ENCODE measurements around the gene TMEM263. TPM values are rescaled to one million over a fixed set of nuclear protein-coding genes. Genes with fewer than 3 reads are reported as not detected.

The TMEM263 gene
- total and polyA plus RNA-seq, 9 of the 15 experiments (the other 6 are each of a cell fraction or from before 2014, with no cell fraction given), result 12.6 to 36.7 (median 24.4) TPM

DNA sequence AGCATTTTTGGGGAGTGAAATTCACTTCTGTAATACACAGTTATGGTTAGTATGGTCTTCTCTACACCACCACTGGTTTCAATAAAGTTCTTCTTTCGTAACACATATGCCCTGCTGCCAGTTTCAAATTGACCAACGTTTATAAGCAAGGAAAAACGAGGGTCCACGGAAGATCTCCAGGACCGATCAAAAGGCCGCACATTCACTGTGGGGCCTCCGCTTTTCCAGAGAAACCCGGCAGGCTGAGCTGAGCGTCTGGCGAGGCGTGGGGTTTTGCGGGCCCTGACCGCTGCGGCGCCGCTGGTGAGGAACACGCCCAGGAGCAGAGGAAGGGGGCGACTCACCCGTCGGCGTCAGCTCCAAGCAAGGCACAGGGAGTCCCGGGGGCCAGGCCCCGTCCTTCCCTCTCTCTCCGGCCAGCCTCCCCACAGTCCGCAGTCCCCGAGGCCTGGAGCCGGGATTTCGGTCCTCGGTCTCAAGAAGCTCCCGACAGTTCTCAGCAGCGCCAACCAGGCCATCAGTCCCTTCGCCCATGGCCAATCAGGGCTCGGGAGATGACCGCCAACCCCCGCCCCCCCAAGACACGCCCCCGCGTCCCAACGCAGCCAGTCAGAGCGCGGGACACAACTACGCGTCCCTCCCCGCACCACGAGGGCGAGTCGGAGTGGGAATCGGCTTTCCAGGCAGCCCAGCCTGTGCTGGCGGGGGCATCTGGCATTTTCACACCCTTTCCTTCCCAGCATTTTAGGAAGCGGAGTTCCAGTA lies 31.1 kb downstream of the TMEM263 start, which contains the start of gene MTERF2 (continued):
- TF ChIP-seq, protein P1, sequence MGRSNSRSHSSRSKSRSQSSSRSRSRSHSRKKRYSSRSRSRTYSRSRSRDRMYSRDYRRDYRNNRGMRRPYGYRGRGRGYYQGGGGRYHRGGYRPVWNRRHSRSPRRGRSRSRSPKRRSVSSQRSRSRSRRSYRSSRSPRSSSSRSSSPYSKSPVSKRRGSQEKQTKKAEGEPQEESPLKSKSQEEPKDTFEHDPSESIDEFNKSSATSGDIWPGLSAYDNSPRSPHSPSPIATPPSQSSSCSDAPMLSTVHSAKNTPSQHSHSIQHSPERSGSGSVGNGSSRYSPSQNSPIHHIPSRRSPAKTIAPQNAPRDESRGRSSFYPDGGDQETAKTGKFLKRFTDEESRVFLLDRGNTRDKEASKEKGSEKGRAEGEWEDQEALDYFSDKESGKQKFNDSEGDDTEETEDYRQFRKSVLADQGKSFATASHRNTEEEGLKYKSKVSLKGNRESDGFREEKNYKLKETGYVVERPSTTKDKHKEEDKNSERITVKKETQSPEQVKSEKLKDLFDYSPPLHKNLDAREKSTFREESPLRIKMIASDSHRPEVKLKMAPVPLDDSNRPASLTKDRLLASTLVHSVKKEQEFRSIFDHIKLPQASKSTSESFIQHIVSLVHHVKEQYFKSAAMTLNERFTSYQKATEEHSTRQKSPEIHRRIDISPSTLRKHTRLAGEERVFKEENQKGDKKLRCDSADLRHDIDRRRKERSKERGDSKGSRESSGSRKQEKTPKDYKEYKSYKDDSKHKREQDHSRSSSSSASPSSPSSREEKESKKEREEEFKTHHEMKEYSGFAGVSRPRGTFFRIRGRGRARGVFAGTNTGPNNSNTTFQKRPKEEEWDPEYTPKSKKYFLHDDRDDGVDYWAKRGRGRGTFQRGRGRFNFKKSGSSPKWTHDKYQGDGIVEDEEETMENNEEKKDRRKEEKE (IDR thresholded peaks at IDR 0.05; ENCODE audit: borderline replicate concordance in 1 of 2, control insufficient read depth in 1 of 2, low read depth in 2 of 2, low read length in 1 of 2), result no peak
- TF ChIP-seq, protein P2, sequence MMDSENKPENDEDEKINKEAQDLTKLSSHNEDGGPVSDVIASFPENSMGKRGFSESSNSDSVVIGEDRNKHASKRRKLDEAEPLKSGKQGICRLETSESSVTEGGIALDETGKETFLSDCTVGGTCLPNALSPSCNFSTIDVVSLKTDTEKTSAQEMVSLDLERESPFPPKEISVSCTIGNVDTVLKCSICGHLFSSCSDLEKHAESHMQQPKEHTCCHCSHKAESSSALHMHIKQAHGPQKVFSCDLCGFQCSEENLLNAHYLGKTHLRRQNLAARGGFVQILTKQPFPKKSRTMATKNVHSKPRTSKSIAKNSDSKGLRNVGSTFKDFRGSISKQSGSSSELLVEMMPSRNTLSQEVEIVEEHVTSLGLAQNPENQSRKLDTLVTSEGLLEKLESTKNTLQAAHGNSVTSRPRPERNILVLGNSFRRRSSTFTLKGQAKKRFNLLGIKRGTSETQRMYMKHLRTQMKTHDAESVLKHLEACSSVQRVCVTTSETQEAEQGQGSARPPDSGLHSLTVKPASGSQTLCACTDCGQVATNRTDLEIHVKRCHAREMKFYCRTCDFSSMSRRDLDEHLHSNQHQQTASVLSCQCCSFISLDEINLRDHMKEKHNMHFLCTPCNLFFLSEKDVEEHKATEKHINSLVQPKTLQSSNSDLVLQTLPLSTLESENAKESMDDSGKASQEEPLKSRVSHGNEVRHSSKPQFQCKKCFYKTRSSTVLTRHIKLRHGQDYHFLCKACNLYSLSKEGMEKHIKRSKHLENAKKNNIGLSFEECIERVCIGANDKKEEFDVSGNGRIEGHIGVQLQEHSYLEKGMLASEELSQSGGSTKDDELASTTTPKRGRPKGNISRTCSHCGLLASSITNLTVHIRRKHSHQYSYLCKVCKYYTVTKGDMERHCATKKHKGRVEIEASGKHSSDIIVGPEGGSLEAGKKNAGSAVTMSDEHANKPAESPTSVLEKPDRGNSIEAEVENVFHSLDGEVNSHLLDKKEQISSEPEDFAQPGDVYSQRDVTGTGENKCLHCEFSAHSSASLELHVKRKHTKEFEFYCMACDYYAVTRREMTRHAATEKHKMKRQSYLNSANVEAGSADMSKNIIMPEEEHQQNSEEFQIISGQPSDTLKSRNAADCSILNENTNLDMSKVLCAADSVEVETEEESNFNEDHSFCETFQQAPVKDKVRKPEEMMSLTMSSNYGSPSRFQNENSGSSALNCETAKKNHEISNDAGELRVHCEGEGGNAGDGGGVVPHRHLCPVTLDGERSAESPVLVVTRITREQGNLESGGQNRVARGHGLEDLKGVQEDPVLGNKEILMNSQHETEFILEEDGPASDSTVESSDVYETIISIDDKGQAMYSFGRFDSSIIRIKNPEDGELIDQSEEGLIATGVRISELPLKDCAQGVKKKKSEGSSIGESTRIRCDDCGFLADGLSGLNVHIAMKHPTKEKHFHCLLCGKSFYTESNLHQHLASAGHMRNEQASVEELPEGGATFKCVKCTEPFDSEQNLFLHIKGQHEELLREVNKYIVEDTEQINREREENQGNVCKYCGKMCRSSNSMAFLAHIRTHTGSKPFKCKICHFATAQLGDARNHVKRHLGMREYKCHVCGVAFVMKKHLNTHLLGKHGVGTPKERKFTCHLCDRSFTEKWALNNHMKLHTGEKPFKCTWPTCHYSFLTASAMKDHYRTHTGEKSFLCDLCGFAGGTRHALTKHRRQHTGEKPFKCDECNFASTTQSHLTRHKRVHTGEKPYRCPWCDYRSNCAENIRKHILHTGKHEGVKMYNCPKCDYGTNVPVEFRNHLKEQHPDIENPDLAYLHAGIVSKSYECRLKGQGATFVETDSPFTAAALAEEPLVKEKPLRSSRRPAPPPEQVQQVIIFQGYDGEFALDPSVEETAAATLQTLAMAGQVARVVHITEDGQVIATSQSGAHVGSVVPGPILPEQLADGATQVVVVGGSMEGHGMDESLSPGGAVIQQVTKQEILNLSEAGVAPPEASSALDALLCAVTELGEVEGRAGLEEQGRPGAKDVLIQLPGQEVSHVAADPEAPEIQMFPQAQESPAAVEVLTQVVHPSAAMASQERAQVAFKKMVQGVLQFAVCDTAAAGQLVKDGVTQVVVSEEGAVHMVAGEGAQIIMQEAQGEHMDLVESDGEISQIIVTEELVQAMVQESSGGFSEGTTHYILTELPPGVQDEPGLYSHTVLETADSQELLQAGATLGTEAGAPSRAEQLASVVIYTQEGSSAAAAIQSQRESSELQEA (IDR thresholded peaks at IDR 0.05; ENCODE audit: low read depth), result no peak
- TF ChIP-seq TBL1XR1 (IDR thresholded peaks at IDR 0.05; ENCODE audit: low read length in 2 of 2), result 0 out of 4 replicates have a peak, but pooled peaks of 1 of the 2 experiments have one; percentile 37
- TF ChIP-seq TARDBP (IDR thresholded peaks at IDR 0.05), result no peak
- no peak for TF ChIP-seq NONO (IDR thresholded peaks at IDR 0.05; ENCODE audit: low read depth in 2 of 2, low read length in 1 of 2)
- TF ChIP-seq, protein P3, sequence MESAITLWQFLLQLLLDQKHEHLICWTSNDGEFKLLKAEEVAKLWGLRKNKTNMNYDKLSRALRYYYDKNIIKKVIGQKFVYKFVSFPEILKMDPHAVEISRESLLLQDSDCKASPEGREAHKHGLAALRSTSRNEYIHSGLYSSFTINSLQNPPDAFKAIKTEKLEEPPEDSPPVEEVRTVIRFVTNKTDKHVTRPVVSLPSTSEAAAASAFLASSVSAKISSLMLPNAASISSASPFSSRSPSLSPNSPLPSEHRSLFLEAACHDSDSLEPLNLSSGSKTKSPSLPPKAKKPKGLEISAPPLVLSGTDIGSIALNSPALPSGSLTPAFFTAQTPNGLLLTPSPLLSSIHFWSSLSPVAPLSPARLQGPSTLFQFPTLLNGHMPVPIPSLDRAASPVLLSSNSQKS (CRISPR knock-in tag; IDR thresholded peaks at IDR 0.05), result no peak
- no peak for TF ChIP-seq PHF20 (IDR thresholded peaks at IDR 0.05; ENCODE audit: partially characterized antibody)
- TF ChIP-seq SMAD4 (CRISPR knock-in tag; conservative IDR thresholded peaks at IDR 0.05), result peak; percentile 55
- TF ChIP-seq NR1H2 (CRISPR knock-in tag; IDR thresholded peaks at IDR 0.05), result no peak
- TF ChIP-seq EZH2 (IDR thresholded peaks at IDR 0.05; ENCODE audit: borderline replicate concordance, low read depth, low read length), result no peak
- no peak for TF ChIP-seq HOXB6 (CRISPR knock-in tag; IDR thresholded peaks at IDR 0.05; ENCODE audit: borderline replicate concordance)
- no peak for TF ChIP-seq TAL1 (IDR thresholded peaks at IDR 0.05)
- TF ChIP-seq, protein P4, sequence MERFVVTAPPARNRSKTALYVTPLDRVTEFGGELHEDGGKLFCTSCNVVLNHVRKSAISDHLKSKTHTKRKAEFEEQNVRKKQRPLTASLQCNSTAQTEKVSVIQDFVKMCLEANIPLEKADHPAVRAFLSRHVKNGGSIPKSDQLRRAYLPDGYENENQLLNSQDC (CRISPR knock-in tag; IDR thresholded peaks at IDR 0.05), result no peak
- no peak for TF ChIP-seq PPARD (CRISPR knock-in tag; IDR thresholded peaks at IDR 0.05)
- TF ChIP-seq MAFF (IDR thresholded peaks at IDR 0.05; ENCODE audit: low read length), result no peak
